H9 (cell line): Measurements from ENCODE around the gene AFAP1. TPM values are rescaled to one million over a fixed set of nuclear protein-coding genes. Genes with fewer than 3 reads are reported as not detected.

Experiments used
- DNase-seq: peaks from one replicate; pipeline ENCODE4 v3.0.0-alpha.2; 2017
- H2AFZ ChIP-seq: one replicate; pipeline ENCODE4 v1.6.1; 2013; ENCODE audit warnings: mild to moderate bottlenecking, low read length, control low read depth, moderate library complexity
- H2AK5ac ChIP-seq: 2 replicates; pipeline ENCODE4 v1.6.1; 2013; ENCODE audit warnings: low read length, control low read depth, mixed read lengths; ENCODE audit not compliant: insufficient read length
- H2BK120ac ChIP-seq: one replicate; pipeline ENCODE4 v1.6.1; 2013; ENCODE audit warnings: low read depth, mild to moderate bottlenecking, low read length, control low read depth, inconsistent platforms; ENCODE audit not compliant: poor library complexity, severe bottlenecking
- H2BK12ac ChIP-seq: 2 replicates; pipeline ENCODE4 v1.6.1; 2013; ENCODE audit warnings: low read length, control low read depth, mixed read lengths, low read depth; ENCODE audit not compliant: insufficient read length
- H2BK15ac ChIP-seq: 2 replicates; pipeline ENCODE4 v1.6.1; 2013; ENCODE audit warnings: low read depth, low read length, control low read depth
- H2BK20ac ChIP-seq: one replicate; pipeline ENCODE4 v1.6.1; 2013; ENCODE audit warnings: low read depth, mild to moderate bottlenecking, low read length, control low read depth, inconsistent platforms; ENCODE audit not compliant: poor library complexity, severe bottlenecking
- H2BK5ac ChIP-seq: 2 replicates; pipeline ENCODE4 v1.6.1; 2013; ENCODE audit warnings: low read length, control low read depth, mixed read lengths; ENCODE audit not compliant: insufficient read length
- H3K14ac ChIP-seq: 2 replicates; pipeline ENCODE4 v1.6.1; 2013; ENCODE audit warnings: low read length, control low read depth; ENCODE audit not compliant: insufficient read depth
- H3K18ac ChIP-seq: 2 replicates; pipeline ENCODE4 v1.6.1; 2013; ENCODE audit warnings: low read depth, mild to moderate bottlenecking, mixed read lengths, low read length, control low read depth; ENCODE audit not compliant: insufficient read length
- H3K23ac ChIP-seq: 2 replicates; pipeline ENCODE4 v1.6.1; 2013; ENCODE audit warnings: low read length, control low read depth, mixed read lengths, low read depth; ENCODE audit not compliant: insufficient read length
- H3K23me2 ChIP-seq: 2 replicates; pipeline ENCODE4 v1.6.1; 2013; ENCODE audit warnings: low read depth, mild to moderate bottlenecking, mixed read lengths, low read length, control low read depth; ENCODE audit not compliant: insufficient read length, poor library complexity, severe bottlenecking
- H3K27ac ChIP-seq: 2 replicates; pipeline ENCODE4 v1.5.1; 2013; ENCODE audit warnings: low read length, control low read depth, mixed read lengths, low read depth; ENCODE audit not compliant: insufficient read length
- H3K27me3 ChIP-seq: 2 replicates; pipeline ENCODE4 v1.6.1; 2013; ENCODE audit warnings: low read length, control low read depth, inconsistent platforms; ENCODE audit not compliant: insufficient read depth
- H3K4ac ChIP-seq: 2 replicates; pipeline ENCODE4 v1.6.1; 2013; ENCODE audit warnings: low read depth, mild to moderate bottlenecking, control low read depth, inconsistent platforms, low read length, moderate library complexity
- H3K4me1 ChIP-seq: 2 replicates; pipeline ENCODE4 v1.6.1; 2013; ENCODE audit warnings: low read length, control low read depth, inconsistent platforms; ENCODE audit not compliant: insufficient read depth
- H3K4me2 ChIP-seq: 2 replicates; pipeline ENCODE4 v1.6.1; 2013; ENCODE audit warnings: low read length, control low read depth, mixed read lengths; ENCODE audit not compliant: insufficient read length, insufficient read depth
- H3K56ac ChIP-seq: 2 replicates; pipeline ENCODE4 v1.6.1; 2013; ENCODE audit warnings: low read depth, mild to moderate bottlenecking, mixed read lengths, low read length, control low read depth; ENCODE audit not compliant: insufficient read length
- H3K79me1 ChIP-seq: 2 replicates; pipeline ENCODE4 v1.6.1; 2013; ENCODE audit warnings: low read depth, mild to moderate bottlenecking, moderate library complexity, low read length, control low read depth, inconsistent platforms; ENCODE audit not compliant: insufficient read depth, poor library complexity, severe bottlenecking
- H3K79me2 ChIP-seq: 2 replicates; pipeline ENCODE4 v1.6.1; 2013; ENCODE audit warnings: low read length, control low read depth, inconsistent platforms; ENCODE audit not compliant: insufficient read depth
- H3K9ac ChIP-seq: 2 replicates; pipeline ENCODE4 v1.6.1; 2013; ENCODE audit warnings: low read length, control low read depth, mixed read lengths; ENCODE audit not compliant: insufficient read length; ENCODE audit errors: extremely low read depth
- H3K9me3 ChIP-seq: one replicate; pipeline ENCODE4 v1.6.1; 2013; ENCODE audit warnings: low read depth, low read length, inconsistent platforms; ENCODE audit not compliant: control insufficient read depth
- H3T11ph ChIP-seq: one replicate; pipeline ENCODE4 v1.6.1; 2013; ENCODE audit warnings: mild to moderate bottlenecking, low read length, control low read depth, inconsistent platforms
- H4K20me1 ChIP-seq: one replicate; pipeline ENCODE4 v1.6.1; 2013; ENCODE audit not compliant: control insufficient read depth, insufficient read length, insufficient read depth
- H4K5ac ChIP-seq: 2 replicates; pipeline ENCODE4 v1.6.1; 2013; ENCODE audit warnings: low read depth, mild to moderate bottlenecking, mixed read lengths, low read length, control low read depth; ENCODE audit not compliant: insufficient read length
- H4K8ac ChIP-seq: replicated peaks from 2 replicates; pipeline ENCODE4 v1.6.1; 2013; ENCODE audit warnings: low read length, control low read depth, mixed read lengths, low read depth; ENCODE audit not compliant: insufficient read length
- H4K91ac ChIP-seq: 2 replicates; pipeline ENCODE4 v1.6.1; 2013; ENCODE audit warnings: low read depth, mild to moderate bottlenecking, moderate library complexity, mixed read lengths, low read length, control low read depth; ENCODE audit not compliant: insufficient read length
- H3K27ac Mint-ChIP-seq, 3 experiments: 2 replicates in 2 of 3; 3 replicates in 1 of 3; pipeline ENCODE4 v1.8.0; 2020 to 2021; ENCODE audit warnings: mixed read lengths in 3 of 3, mild to moderate bottlenecking in 1 of 3, moderate library complexity in 1 of 3
- H3K27me3 Mint-ChIP-seq: 2 replicates; pipeline ENCODE4 v1.8.0; 2021; ENCODE audit warnings: low read depth, mild to moderate bottlenecking, moderate library complexity, mixed read lengths
- H3K36me3 Mint-ChIP-seq, 3 experiments: 2 replicates in 2 of 3; 3 replicates in 1 of 3; pipeline ENCODE4 v1.8.0; 2020 to 2021; ENCODE audit warnings: low read depth in 3 of 3, mixed read lengths in 3 of 3; ENCODE audit not compliant: insufficient read depth in 1 of 3
- H3K4me1 Mint-ChIP-seq, 2 experiments: 2 replicates each; pipeline ENCODE4 v1.8.0; 2020; ENCODE audit warnings: mixed read lengths in 2 of 2
- H3K4me3 Mint-ChIP-seq, 2 experiments: 2 replicates in 1 of 2; 3 replicates in 1 of 2; pipeline ENCODE4 v1.8.0; 2020 to 2021; ENCODE audit warnings: mild to moderate bottlenecking in 2 of 2, mixed read lengths in 2 of 2, moderate library complexity in 1 of 2
- H3K9me3 Mint-ChIP-seq, 2 experiments: 2 replicates in 1 of 2; 3 replicates in 1 of 2; pipeline ENCODE4 v1.8.0; 2020; ENCODE audit warnings: mild to moderate bottlenecking in 2 of 2, mixed read lengths in 2 of 2, moderate library complexity in 1 of 2
- CTCF ChIP-seq: fragments of 200-600 bp; sonication (generic); conservative IDR thresholded peaks from 3 replicates; pipeline ENCODE4 v1.8.0; 2021; ENCODE audit warnings: antibody characterized with exemption, mild to moderate bottlenecking
- whole genome bisulfite sequencing: extraction: QIAGEN DNeasy Blood & Tissue Kit; methylation state at CpG from one replicate; pipeline ENCODE4 v1.1.7; 2013; ENCODE audit warnings: missing lambda C conversion rate, low lambda C conversion rate, mixed read lengths; ENCODE audit not compliant: insufficient read length; ENCODE audit errors: extremely low coverage; 5-methylcytosine and 5-hydroxymethylcytosine counted together
- total RNA-seq: library from RNA; stranded (reverse); gene quantifications from 2 replicates; pipeline ENCODE4 v1.2.1, GENCODE V29; 2021

Gene AFAP1
- total RNA-seq, 1 experiment from 2014 or later, result 6.5 TPM

- H3K9me3 Mint-ChIP-seq, result no peaks in the 10 kb centered on the region
- Histone ChIP-seq H2BK20ac (no peak overlapping the region), H3K56ac (no peak overlapping the region), H3K4me2 (no peak overlapping the region), H2BK5ac (no peak overlapping the region), H3K79me1 (no peaks in the 10 kb centered on the region), H3K79me2 (no peaks in the 10 kb centered on the region), H3K9me3 (no peaks in the 10 kb centered on the region), H3K27ac (no peak overlapping the region), H2BK120ac (no peak overlapping the region), H3K23me2 (no peaks in the 10 kb centered on the region), H2AK5ac (no peak overlapping the region), H2BK15ac (no peak overlapping the region), H3K23ac (no peak overlapping the region), H3K9ac (no peak overlapping the region), H4K20me1 (no peaks in the 10 kb centered on the region), H4K5ac (no peak overlapping the region), H3K18ac (no peak overlapping the region), H4K91ac (no peak overlapping the region), H2BK12ac (no peak overlapping the region), H3T11ph (no peak overlapping the region), H3K14ac (no peak overlapping the region), H4K8ac (no peak overlapping the region), H3K4ac (no peak overlapping the region), H3K4me1 (no peaks in the 10 kb centered on the region), H2AFZ (no peak overlapping the region), H3K27me3 (no peaks in the 10 kb centered on the region)
- DNase-seq, result no peak
- no peaks in the 10 kb centered on the region for H3K27me3 Mint-ChIP-seq
- H3K4me3 Mint-ChIP-seq, result no peak overlapping the region
- no peak for TF ChIP-seq CTCF
- H3K36me3 Mint-ChIP-seq, result peaks cover 8 to 13% (median 12%) of the 10 kb centered on the region in 3 experiments
- H3K27ac Mint-ChIP-seq, result peak overlapping the region in 2 of 3 experiments; percentile 22 to 62; a peak in 3 of 7 replicates
- peaks cover 24 to 32% of the 10 kb centered on the region in 2 experiments for H3K4me1 Mint-ChIP-seq
- no CpG with 5 or more reads among the region's 13 CpGs for WGBS
Observed at GRCh38 chr4:7767966-7768365, 171.7 kb downstream of the AFAP1 start.
